AG04450 (cell line): ENCODE results near the gene RIPPLY1. TPM values are rescaled to one million over a fixed set of nuclear protein-coding genes. Genes with fewer than 3 reads are reported as not detected.

Experiments
- CTCF ChIA-PET: fragments of 300-600, 350-600 bp; formaldehyde crosslinking; extraction: SDS; loops from one replicate; lab custom pipeline; 2022; ENCODE audit warnings: antibody characterized with exemption, inconsistent platforms; lab: Charles Lee
- POLR2A ChIA-PET: fragments of 350-600 bp; formaldehyde crosslinking; extraction: SDS; loops from one replicate; lab custom pipeline; 2021; ENCODE audit warnings: antibody characterized with exemption, inconsistent platforms; lab: Yijun Ruan, JAX
- DNase-seq: peaks from one replicate; pipeline ENCODE4 v3.0.0-alpha.2; 2011; ENCODE audit warnings: low read depth, low spot score
- H3K27ac ChIP-seq: one replicate; pipeline ENCODE4 v1.5.1; 2012; ENCODE audit warnings: low read depth, low read length, control low read depth
- H3K27me3 ChIP-seq: one replicate; pipeline ENCODE4 v1.6.0; 2012; ENCODE audit warnings: low read length; ENCODE audit not compliant: control insufficient read depth, insufficient read depth
- H3K4me3 ChIP-seq: 2 replicates; pipeline ENCODE4 v1.5.1; 2011; ENCODE audit warnings: mild to moderate bottlenecking, low read depth, low read length, control low read depth
- H3K9me3 ChIP-seq: 2 replicates; pipeline ENCODE4 v1.5.1; 2012; ENCODE audit warnings: low read length; ENCODE audit not compliant: control insufficient read depth, insufficient read depth
- CTCF ChIP-seq: IDR thresholded peaks from 2 replicates; pipeline ENCODE4 v1.5.1; 2011; ENCODE audit warnings: low read depth, low read length, control low read depth, inconsistent platforms
- polyA minus RNA-seq: library from RNA; depleted of rRNA, polyadenylated mRNA; stranded (reverse); fragments of >200 nt; gene quantifications from 2 replicates; pipeline ENCODE4 v1.2.3, GENCODE V29; 2011; rRNA and poly(A)+ RNA removed
- polyA plus RNA-seq: library from polyadenylated mRNA; depleted of rRNA; stranded (reverse); fragments of >200 nt; gene quantifications from 2 replicates; pipeline ENCODE4 v1.2.3, GENCODE V29; 2011; rRNA removed

RIPPLY1 gene
- polyA plus RNA-seq (not detected in 2 replicates), polyA minus RNA-seq (not detected in 2 replicates)

- Histone ChIP-seq H3K27me3 (no peaks in the 10 kb centered on the region), H3K27ac (no peak within 1 kb of the TSS), H3K4me3 (no peak within 1 kb of the TSS), H3K9me3 (no peaks in the 10 kb centered on the region)
- CTCF ChIA-PET = interaction anchor here (2.0 kb wide), 1 partner anchor 9 kb away, joined by 7 read pairs; no protein-coding TSS in a partner anchor
- TF ChIP-seq CTCF = no peak
- POLR2A ChIA-PET = no interaction called here
- no peak for DNase-seq
Measured at GRCh38 chrX:106903291-106903824, at the start of gene RIPPLY1. RIPPLY1 (minus strand) TSS chrX:106903341; CDS start chrX:106903287, 54 bp downstream.

GRCh38 chrX:106952538-106952937 lies 49.4 kb upstream of the RIPPLY1 start:
- Histone ChIP-seq H3K27me3 (no peaks in the 10 kb centered on the region), H3K9me3 (no peaks in the 10 kb centered on the region), H3K4me3 (no peak overlapping the region), H3K27ac (no peak overlapping the region)
- no peak for TF ChIP-seq CTCF
- CTCF ChIA-PET = interaction anchor here (0.9 to 1.0 kb wide), 4 partner anchors 9 to 59 kb away, joined by 3 to 4 read pairs (median 4); no protein-coding TSS in a partner anchor
- no peak for DNase-seq
- POLR2A ChIA-PET = no interaction called here

- CTCF ChIA-PET = interaction anchor here (0.9 to 1.0 kb wide), 4 partner anchors 10 to 59 kb away, joined by 3 to 4 read pairs (median 4); no protein-coding TSS in a partner anchor
- H3K27me3 ChIP-seq = no peaks in the 10 kb centered on the region
- H3K4me3 ChIP-seq = no peak overlapping the region
- H3K27ac ChIP-seq = no peak overlapping the region
- H3K9me3 ChIP-seq = no peaks in the 10 kb centered on the region
- no peak for DNase-seq
- POLR2A ChIA-PET = no interaction called here
- no peak for TF ChIP-seq CTCF
Measured at GRCh38 chrX:106952089-106952488, 48.9 kb upstream of the RIPPLY1 start.

- DNase-seq = no peak
- CTCF ChIA-PET = interaction anchor here (0.9 to 1.4 kb wide), 2 partner anchors 8 to 57 kb away, joined by 4 to 9 read pairs; no protein-coding TSS in a partner anchor
- Histone ChIP-seq H3K4me3 (no peak overlapping the region), H3K27ac (no peak overlapping the region), H3K27me3 (no peaks in the 10 kb centered on the region), H3K9me3 (no peaks in the 10 kb centered on the region)
- POLR2A ChIA-PET = no interaction called here
- TF ChIP-seq CTCF = no peak
Measured at GRCh38 chrX:106951230-106951629, 48.1 kb upstream of the RIPPLY1 start.

- TF ChIP-seq CTCF = no peak
- Histone ChIP-seq H3K4me3 (no peak overlapping the region), H3K27ac (no peak overlapping the region), H3K9me3 (no peaks in the 10 kb centered on the region), H3K27me3 (no peaks in the 10 kb centered on the region)
- ChIA-PET POLR2A (no interaction called here), CTCF (interaction anchor here (0.9 to 1.4 kb wide), 2 partner anchors 9 to 56 kb away, joined by 4 to 9 read pairs; no protein-coding TSS in a partner anchor)
- DNase-seq = no peak
Measured at GRCh38 chrX:106950381-106950780, 47.2 kb upstream of the RIPPLY1 start.
